ENCODE data around the gene PSTPIP1.

The PSTPIP1 gene

DNA sequence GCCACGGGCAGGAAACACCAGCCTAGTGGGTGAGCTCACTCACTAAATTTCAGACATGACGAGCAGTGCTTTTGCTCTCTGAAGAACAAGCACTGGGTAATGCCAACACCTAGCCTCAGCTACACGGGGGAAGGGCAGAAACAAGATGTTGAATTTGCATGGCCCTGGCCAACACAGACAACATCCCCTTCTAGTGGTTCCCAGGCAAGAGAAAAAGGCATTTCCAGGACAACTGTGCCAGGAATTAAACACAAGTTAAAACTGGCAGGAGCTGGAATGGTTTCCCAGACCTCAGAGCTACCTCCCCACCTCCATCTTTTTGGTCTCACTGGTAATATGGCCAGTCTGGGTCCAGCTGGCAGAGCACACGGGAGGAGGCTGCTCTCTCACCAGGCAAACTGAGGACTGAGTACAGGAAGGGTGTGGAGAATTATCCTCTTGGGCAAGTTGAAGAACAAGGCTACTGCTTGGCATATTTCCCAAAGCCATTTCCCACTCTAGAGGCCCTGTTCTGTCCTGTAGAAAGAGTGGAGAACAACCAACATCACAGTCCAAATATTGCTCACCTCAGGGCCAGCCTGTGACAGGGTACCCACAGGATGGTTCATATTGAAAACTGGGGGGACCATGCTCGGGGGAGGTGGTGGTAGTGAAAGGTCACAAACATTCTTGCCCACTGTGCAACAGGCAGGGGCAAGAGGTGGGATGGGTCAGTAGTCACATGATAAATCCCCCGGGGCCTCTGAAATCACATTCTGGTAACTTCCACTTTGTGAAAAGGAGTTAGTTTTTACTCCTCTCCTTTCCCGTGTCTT, 49.5 kb downstream of the PSTPIP1 start:
- H3K27ac ChIP-seq (ENCODE audit: insufficient read depth, low read length, poor library complexity, severe bottlenecking): no peak overlapping the region

DNA sequence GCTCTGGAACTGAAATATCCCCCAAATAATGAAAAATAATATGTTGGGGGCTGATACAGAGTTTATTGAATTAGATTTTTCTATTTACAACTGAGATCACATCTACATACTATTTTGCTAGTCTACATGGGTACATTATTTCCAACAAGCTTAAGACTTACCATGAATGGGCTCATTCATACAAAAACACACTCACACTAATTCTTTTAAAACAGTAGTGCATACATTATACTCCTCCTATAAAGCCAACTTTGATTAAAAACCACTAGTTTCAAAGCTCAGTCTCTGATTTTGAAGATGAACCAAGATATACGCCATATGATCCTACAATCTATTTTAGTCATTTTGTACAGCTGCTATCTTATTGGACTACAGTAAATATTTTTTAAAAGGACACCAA, 51.1 kb downstream of the PSTPIP1 start:
- no peaks in the 10 kb centered on the region for H3K9me3 ChIP-seq (ENCODE audit: control insufficient read depth, low read length)
- H3K27ac ChIP-seq (ENCODE audit: insufficient read depth, low read length, poor library complexity, severe bottlenecking): no peak overlapping the region
- no peaks in the 10 kb centered on the region for H3K27me3 ChIP-seq (replicated peaks; ENCODE audit: control insufficient read depth, insufficient read depth, low read length, poor library complexity, severe bottlenecking)
- DNase-seq: no peak
- no peaks in the 10 kb centered on the region for H3K4me1 ChIP-seq (ENCODE audit: control insufficient read depth, insufficient read depth, low read length, poor library complexity, severe bottlenecking)
- no peak overlapping the region for H3K4me3 ChIP-seq (ENCODE audit: insufficient read depth, low read depth, low read length, poor library complexity, severe bottlenecking)
- no peaks in the 10 kb centered on the region for H3K36me3 ChIP-seq (ENCODE audit: control insufficient read depth, insufficient read depth, low read length)

More for the DNA sequence above, 49.5 kb downstream of the PSTPIP1 start:
- Histone ChIP-seq H3K4me3 (ENCODE audit: insufficient read depth, low read depth, low read length, poor library complexity, severe bottlenecking) (no peak overlapping the region), H3K36me3 (ENCODE audit: control insufficient read depth, insufficient read depth, low read length) (no peaks in the 10 kb centered on the region), H3K4me1 (ENCODE audit: control insufficient read depth, insufficient read depth, low read length, poor library complexity, severe bottlenecking) (no peaks in the 10 kb centered on the region), H3K27me3 (replicated peaks; ENCODE audit: control insufficient read depth, insufficient read depth, low read length, poor library complexity, severe bottlenecking) (no peaks in the 10 kb centered on the region), H3K9me3 (ENCODE audit: control insufficient read depth, low read length) (no peaks in the 10 kb centered on the region)
- no peak for DNase-seq

DNA sequence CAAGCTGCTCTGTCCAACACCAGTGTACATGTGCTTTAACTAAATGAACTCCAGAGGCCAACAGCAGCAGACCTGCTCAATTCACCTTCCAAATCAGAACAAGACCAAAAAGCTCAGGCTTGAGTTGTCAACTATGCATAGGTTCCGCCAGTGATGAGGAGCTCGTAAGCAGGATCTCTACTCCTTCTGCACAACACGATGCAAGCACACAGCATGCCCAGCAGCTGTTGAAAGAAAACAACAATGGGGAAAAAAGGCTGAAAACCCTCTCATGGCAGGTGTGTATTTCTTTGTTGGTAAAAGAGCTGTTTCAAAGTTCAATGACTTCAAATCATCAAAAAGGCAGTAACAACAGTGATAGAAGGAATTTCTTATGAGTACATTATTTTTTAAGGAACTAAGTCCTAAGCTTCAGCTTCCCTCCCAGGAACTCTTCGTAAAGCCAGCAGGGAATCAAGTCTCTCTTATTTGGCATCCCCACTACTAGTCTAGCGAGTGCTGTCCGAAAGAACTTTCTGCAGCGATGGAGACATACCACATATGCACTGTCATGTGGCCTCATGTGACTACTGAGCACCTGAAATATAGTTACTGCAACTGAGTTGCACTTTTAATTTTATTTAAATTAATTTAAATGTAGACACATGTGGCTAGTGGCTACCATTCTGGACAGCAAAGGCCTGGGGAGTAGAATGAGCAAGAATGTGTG, 51.9 kb downstream of the PSTPIP1 start:
- no peak for DNase-seq
- Histone ChIP-seq H3K36me3 (ENCODE audit: control insufficient read depth, insufficient read depth, low read length) (no peaks in the 10 kb centered on the region), H3K4me3 (ENCODE audit: insufficient read depth, low read depth, low read length, poor library complexity, severe bottlenecking) (no peak overlapping the region), H3K27me3 (replicated peaks; ENCODE audit: control insufficient read depth, insufficient read depth, low read length, poor library complexity, severe bottlenecking) (no peaks in the 10 kb centered on the region), H3K27ac (ENCODE audit: insufficient read depth, low read length, poor library complexity, severe bottlenecking) (no peak overlapping the region), H3K4me1 (ENCODE audit: control insufficient read depth, insufficient read depth, low read length, poor library complexity, severe bottlenecking) (no peaks in the 10 kb centered on the region), H3K9me3 (ENCODE audit: control insufficient read depth, low read length) (no peaks in the 10 kb centered on the region)

DNA sequence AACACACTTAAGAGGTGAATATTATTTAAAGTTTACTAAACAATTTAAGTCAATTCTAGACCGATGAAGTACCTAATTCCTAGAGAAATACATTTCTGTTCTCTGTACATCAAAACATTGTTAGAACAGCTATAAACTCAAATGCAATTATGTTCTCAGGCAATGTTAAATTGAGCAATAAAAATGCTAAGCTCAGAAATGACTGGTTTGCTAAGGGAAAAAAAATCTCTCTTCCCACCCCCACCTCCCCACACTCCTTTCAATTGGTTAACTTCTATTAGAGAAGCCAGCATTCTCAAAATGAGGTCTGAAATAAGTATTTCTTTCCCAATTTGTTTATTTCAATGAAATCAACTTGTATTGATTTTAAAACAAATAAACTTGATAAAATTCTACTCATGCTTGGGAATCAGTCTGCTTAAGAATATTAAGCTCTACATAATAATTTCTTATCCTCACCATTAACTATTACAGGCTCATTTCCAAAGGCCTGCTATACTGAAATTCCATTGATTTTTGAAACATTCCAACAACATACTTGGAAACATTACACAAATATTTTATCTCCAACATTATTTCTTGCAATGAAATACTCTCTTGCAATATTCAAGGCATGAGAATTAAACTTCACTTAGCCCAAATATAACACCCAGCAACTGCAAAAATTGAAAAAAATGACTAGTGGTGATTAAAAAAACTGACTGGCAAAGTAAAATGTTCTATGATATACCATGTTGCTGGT, 53.4 kb downstream of the PSTPIP1 start:
- Histone ChIP-seq H3K4me1 (ENCODE audit: control insufficient read depth, insufficient read depth, low read length, poor library complexity, severe bottlenecking) (no peaks in the 10 kb centered on the region), H3K4me3 (ENCODE audit: insufficient read depth, low read depth, low read length, poor library complexity, severe bottlenecking) (no peak overlapping the region), H3K9me3 (ENCODE audit: control insufficient read depth, low read length) (no peaks in the 10 kb centered on the region), H3K27me3 (replicated peaks; ENCODE audit: control insufficient read depth, insufficient read depth, low read length, poor library complexity, severe bottlenecking) (no peaks in the 10 kb centered on the region), H3K27ac (ENCODE audit: insufficient read depth, low read length, poor library complexity, severe bottlenecking) (no peak overlapping the region), H3K36me3 (ENCODE audit: control insufficient read depth, insufficient read depth, low read length) (peaks cover 4% of the 10 kb centered on the region)
- DNase-seq: no peak

DNA sequence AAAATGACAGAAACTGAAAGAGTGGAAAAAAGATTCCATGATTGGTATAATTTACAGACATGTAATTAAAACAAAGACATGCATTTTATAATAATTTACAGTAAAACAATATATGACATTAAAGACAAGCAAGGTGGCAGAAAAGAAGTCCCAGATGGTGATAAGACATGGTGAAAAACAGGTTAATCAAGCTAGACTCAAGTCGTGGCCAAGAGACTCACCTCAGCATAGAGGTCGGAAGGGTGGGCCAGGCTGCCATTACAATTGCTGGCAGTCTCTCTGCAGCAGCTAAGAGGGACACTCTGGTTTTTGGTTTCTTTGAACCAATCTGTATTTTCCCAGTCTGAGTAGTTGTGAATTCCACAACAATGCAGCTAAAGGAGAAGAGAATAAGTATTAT, 57.6 kb downstream of the PSTPIP1 start:
- H3K36me3 ChIP-seq (ENCODE audit: control insufficient read depth, insufficient read depth, low read length): peaks cover 4% of the 10 kb centered on the region
- H3K4me1 ChIP-seq (ENCODE audit: control insufficient read depth, insufficient read depth, low read length, poor library complexity, severe bottlenecking): no peaks in the 10 kb centered on the region

DNA sequence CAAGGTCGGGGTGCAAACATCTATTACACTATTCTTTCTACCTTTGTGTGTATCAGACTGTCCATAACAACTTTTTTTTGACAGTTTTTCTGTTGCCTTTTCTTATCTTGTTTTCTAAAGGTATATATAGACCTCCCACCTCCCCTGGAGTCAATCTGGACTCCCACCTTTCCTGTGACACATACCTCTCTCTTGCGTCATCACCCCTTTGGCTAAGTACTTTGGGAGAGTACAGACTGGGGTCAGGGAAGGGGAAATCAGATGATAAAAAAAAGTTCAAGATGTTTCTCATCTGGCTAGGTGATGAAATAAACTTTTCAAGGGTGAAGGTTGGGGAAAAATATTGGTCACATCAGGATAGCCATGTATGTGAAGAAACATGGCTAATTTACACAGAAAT, 58.8 kb downstream of the PSTPIP1 start:
- Histone ChIP-seq H3K4me3 (ENCODE audit: insufficient read depth, low read depth, low read length, poor library complexity, severe bottlenecking) (no peak overlapping the region), H3K27me3 (replicated peaks; ENCODE audit: control insufficient read depth, insufficient read depth, low read length, poor library complexity, severe bottlenecking) (no peaks in the 10 kb centered on the region), H3K4me1 (ENCODE audit: control insufficient read depth, insufficient read depth, low read length, poor library complexity, severe bottlenecking) (no peaks in the 10 kb centered on the region), H3K36me3 (ENCODE audit: control insufficient read depth, insufficient read depth, low read length) (peaks cover 4% of the 10 kb centered on the region), H3K27ac (ENCODE audit: insufficient read depth, low read length, poor library complexity, severe bottlenecking) (no peak overlapping the region), H3K9me3 (ENCODE audit: control insufficient read depth, low read length) (no peaks in the 10 kb centered on the region)
- DNase-seq: no peak

More for the DNA sequence above, 57.6 kb downstream of the PSTPIP1 start:
- Histone ChIP-seq H3K4me3 (ENCODE audit: insufficient read depth, low read depth, low read length, poor library complexity, severe bottlenecking) (no peak overlapping the region), H3K27ac (ENCODE audit: insufficient read depth, low read length, poor library complexity, severe bottlenecking) (no peak overlapping the region), H3K27me3 (replicated peaks; ENCODE audit: control insufficient read depth, insufficient read depth, low read length, poor library complexity, severe bottlenecking) (no peaks in the 10 kb centered on the region), H3K9me3 (ENCODE audit: control insufficient read depth, low read length) (no peaks in the 10 kb centered on the region)
- DNase-seq: no peak

DNA sequence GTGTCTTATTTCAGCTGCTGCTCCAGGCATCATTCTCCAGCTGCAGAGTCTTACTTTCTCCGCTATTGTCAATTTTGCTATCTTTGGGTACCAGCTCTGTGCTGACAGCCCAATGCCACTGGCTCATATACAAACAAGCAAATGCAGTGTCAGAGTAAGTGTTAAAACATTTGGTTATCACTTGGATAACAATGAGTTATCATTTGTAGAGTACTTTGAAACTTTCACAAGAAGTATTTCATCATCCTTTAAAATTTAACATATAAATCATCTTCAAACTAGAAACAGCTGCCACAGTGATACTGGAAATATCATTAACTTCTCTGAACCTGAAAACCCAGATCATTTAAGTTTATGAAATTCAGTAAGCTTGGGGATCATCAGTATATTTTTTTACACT, 62.1 kb downstream of the PSTPIP1 start:
- no peaks in the 10 kb centered on the region for H3K9me3 ChIP-seq (ENCODE audit: control insufficient read depth, low read length)
- H3K36me3 ChIP-seq (ENCODE audit: control insufficient read depth, insufficient read depth, low read length): peaks cover 3% of the 10 kb centered on the region
- H3K4me1 ChIP-seq (ENCODE audit: control insufficient read depth, insufficient read depth, low read length, poor library complexity, severe bottlenecking): no peaks in the 10 kb centered on the region
- no peak overlapping the region for H3K4me3 ChIP-seq (ENCODE audit: insufficient read depth, low read depth, low read length, poor library complexity, severe bottlenecking)
- no peak overlapping the region for H3K27ac ChIP-seq (ENCODE audit: insufficient read depth, low read length, poor library complexity, severe bottlenecking)
- DNase-seq: no peak
- no peaks in the 10 kb centered on the region for H3K27me3 ChIP-seq (replicated peaks; ENCODE audit: control insufficient read depth, insufficient read depth, low read length, poor library complexity, severe bottlenecking)

DNA sequence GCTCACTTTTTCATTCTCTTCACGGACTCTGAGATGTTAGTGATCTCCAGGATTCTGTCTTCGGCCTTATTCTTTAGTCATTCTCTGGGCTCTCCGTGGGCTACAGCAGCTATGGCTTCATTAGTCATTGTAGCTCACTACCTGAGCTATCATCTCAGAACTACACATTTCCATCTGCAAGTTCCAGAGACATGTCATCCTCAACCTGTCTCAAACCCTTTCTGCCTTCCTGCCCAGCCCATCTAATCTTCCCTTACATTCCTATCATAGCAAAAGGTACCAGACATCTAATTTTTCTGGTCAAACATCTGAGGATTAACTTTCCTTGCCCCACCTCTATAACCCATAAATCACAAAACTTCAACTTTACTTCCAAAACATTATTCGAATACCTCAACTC, 62.8 kb downstream of the PSTPIP1 start:
- DNase-seq: no peak
- Histone ChIP-seq H3K36me3 (ENCODE audit: control insufficient read depth, insufficient read depth, low read length) (no peaks in the 10 kb centered on the region), H3K9me3 (ENCODE audit: control insufficient read depth, low read length) (no peaks in the 10 kb centered on the region), H3K4me3 (ENCODE audit: insufficient read depth, low read depth, low read length, poor library complexity, severe bottlenecking) (no peak overlapping the region), H3K27ac (ENCODE audit: insufficient read depth, low read length, poor library complexity, severe bottlenecking) (no peak overlapping the region), H3K4me1 (ENCODE audit: control insufficient read depth, insufficient read depth, low read length, poor library complexity, severe bottlenecking) (no peaks in the 10 kb centered on the region), H3K27me3 (replicated peaks; ENCODE audit: control insufficient read depth, insufficient read depth, low read length, poor library complexity, severe bottlenecking) (no peaks in the 10 kb centered on the region)

DNA sequence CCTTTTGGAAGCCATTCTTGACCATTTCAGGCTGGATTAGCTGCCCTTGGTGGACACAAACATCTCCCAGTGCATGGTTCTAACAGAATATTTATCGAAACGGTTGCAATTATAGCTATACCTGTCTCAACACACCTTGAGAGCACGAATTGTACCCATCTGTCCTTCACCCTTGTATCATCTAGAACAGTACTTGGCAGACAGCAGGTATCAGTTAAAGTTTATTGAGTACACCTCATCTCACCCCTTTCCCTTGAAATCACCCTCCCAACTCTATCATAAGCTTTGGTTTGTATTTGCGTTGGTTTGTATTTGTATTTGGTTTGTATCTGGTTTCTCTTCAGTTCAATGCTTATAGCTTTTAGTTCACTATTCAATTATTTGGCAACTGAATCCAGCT, 63.5 kb downstream of the PSTPIP1 start:
- DNase-seq: no peak
- Histone ChIP-seq H3K27me3 (replicated peaks; ENCODE audit: control insufficient read depth, insufficient read depth, low read length, poor library complexity, severe bottlenecking) (no peaks in the 10 kb centered on the region), H3K4me1 (ENCODE audit: control insufficient read depth, insufficient read depth, low read length, poor library complexity, severe bottlenecking) (no peaks in the 10 kb centered on the region)

More for the DNA sequence above, 63.5 kb downstream of the PSTPIP1 start:
- no peak overlapping the region for H3K27ac ChIP-seq (ENCODE audit: insufficient read depth, low read length, poor library complexity, severe bottlenecking)
- H3K9me3 ChIP-seq (ENCODE audit: control insufficient read depth, low read length): no peaks in the 10 kb centered on the region
- no peaks in the 10 kb centered on the region for H3K36me3 ChIP-seq (ENCODE audit: control insufficient read depth, insufficient read depth, low read length)
- H3K4me3 ChIP-seq (ENCODE audit: insufficient read depth, low read depth, low read length, poor library complexity, severe bottlenecking): no peak overlapping the region
